HepG2 (cell line): ENCODE measurements around the gene NUP133. TPM values are rescaled to one million over a fixed set of nuclear protein-coding genes. Genes with fewer than 3 reads are reported as not detected.

Experiments used
- FOXO1 ChIP-seq: sonication (generic); formaldehyde crosslinking; IDR thresholded peaks from 2 replicates; pipeline ENCODE4 v1.4.0; 2020; ENCODE audit warnings: missing genetic modification reagents
- JUND ChIP-seq: sonication (generic); formaldehyde crosslinking; IDR thresholded peaks from 2 replicates; pipeline ENCODE4 v1.8.0; 2022; ENCODE audit warnings: mild to moderate bottlenecking, missing genetic modification reagents
- LBX2 ChIP-seq: sonication (generic); formaldehyde crosslinking; IDR thresholded peaks from 2 replicates; pipeline ENCODE4 v1.5.0; 2020; ENCODE audit warnings: missing genetic modification reagents, mild to moderate bottlenecking, borderline replicate concordance
- RBFOX2 ChIP-seq: fragments of 200-400 bp; formaldehyde crosslinking; IDR thresholded peaks from 2 replicates; pipeline ENCODE4 v1.6.1; 2017; ENCODE audit warnings: low read depth, mild to moderate bottlenecking, low read length
- SIN3B ChIP-seq: fragments of 150-350 bp; IDR thresholded peaks from 2 replicates; pipeline ENCODE4 v1.6.1; 2014; ENCODE audit warnings: low read length
- SMAD3 ChIP-seq: sonication (generic); formaldehyde crosslinking; IDR thresholded peaks from 2 replicates; pipeline ENCODE4 v1.4.0; 2020; ENCODE audit warnings: missing genetic modification reagents
- SUZ12 ChIP-seq: fragments of 150-350 bp; IDR thresholded peaks from 2 replicates; pipeline ENCODE4 v1.6.1; 2014; ENCODE audit warnings: low read depth, low read length
- TARDBP ChIP-seq: sonication (generic); formaldehyde crosslinking; IDR thresholded peaks from 2 replicates; pipeline ENCODE4 v1.8.0; 2022; ENCODE audit warnings: mild to moderate bottlenecking, missing genetic modification reagents
- TMF1 ChIP-seq: sonication (generic); formaldehyde crosslinking; IDR thresholded peaks from 2 replicates; pipeline ENCODE4 v1.8.1; 2022; ENCODE audit warnings: low read depth, missing genetic modification reagents
- ZBTB20 ChIP-seq: sonication (generic); formaldehyde crosslinking; IDR thresholded peaks from 2 replicates; pipeline ENCODE4 v1.8.1; 2023; ENCODE audit warnings: missing genetic modification reagents, low read depth, mild to moderate bottlenecking, borderline replicate concordance
- ZBTB38 ChIP-seq: sonication (generic); formaldehyde crosslinking; IDR thresholded peaks from 2 replicates; pipeline ENCODE4 v1.5.1; 2020; ENCODE audit warnings: mild to moderate bottlenecking, missing genetic modification reagents
- ZBTB7B ChIP-seq: sonication (generic); formaldehyde crosslinking; IDR thresholded peaks from 2 replicates; pipeline ENCODE4 v1.4.0; 2020; ENCODE audit warnings: missing genetic modification reagents
- ZC3H13 ChIP-seq: sonication (generic); formaldehyde crosslinking; IDR thresholded peaks from 2 replicates; pipeline ENCODE4 v1.8.1; 2023; ENCODE audit warnings: mild to moderate bottlenecking, missing genetic modification reagents, moderate library complexity
- ZFP41 ChIP-seq: sonication (generic); formaldehyde crosslinking; IDR thresholded peaks from 2 replicates; pipeline ENCODE4 v1.4.0; 2020; ENCODE audit warnings: mild to moderate bottlenecking, missing genetic modification reagents, borderline replicate concordance
- ZNF124 ChIP-seq: sonication (generic); formaldehyde crosslinking; IDR thresholded peaks from 2 replicates; pipeline ENCODE4 v1.4.0; 2020; ENCODE audit warnings: missing genetic modification reagents
- ZNF17 ChIP-seq: sonication (generic); formaldehyde crosslinking; IDR thresholded peaks from 2 replicates; pipeline ENCODE4 v1.5.0; 2020; ENCODE audit warnings: mild to moderate bottlenecking, missing genetic modification reagents
- ZNF263 ChIP-seq: sonication (generic); formaldehyde crosslinking; IDR thresholded peaks from 2 replicates; pipeline ENCODE4 v1.4.0; 2020; ENCODE audit warnings: missing genetic modification reagents
- ZNF382 ChIP-seq: sonication (generic); formaldehyde crosslinking; IDR thresholded peaks from 2 replicates; pipeline ENCODE4 v1.5.0; 2020; ENCODE audit warnings: missing genetic modification reagents, mild to moderate bottlenecking, borderline replicate concordance
- ZNF839 ChIP-seq: sonication (generic); formaldehyde crosslinking; IDR thresholded peaks from 2 replicates; pipeline ENCODE4 v1.4.0; 2020; ENCODE audit warnings: missing genetic modification reagents, mild to moderate bottlenecking, borderline replicate concordance
- ZSCAN22 ChIP-seq: sonication (generic); formaldehyde crosslinking; IDR thresholded peaks from 2 replicates; pipeline ENCODE4 v1.4.0; 2020; ENCODE audit warnings: mild to moderate bottlenecking, missing genetic modification reagents
- ZSCAN5A ChIP-seq: sonication (generic); formaldehyde crosslinking; IDR thresholded peaks from 2 replicates; pipeline ENCODE4 v1.8.0; 2022; ENCODE audit warnings: mild to moderate bottlenecking, missing genetic modification reagents, borderline replicate concordance
- polyA plus RNA-seq, 8 experiments: library from polyadenylated mRNA; depleted of rRNA in 3 of 8; stranded (reverse) in 7 of 8; unstranded in 1 of 8; fragments of >200 nt; fragmentation: Illumina TruSeq in 4 of 8; extraction: Trizol in 4 of 8; gene quantifications; 2 replicates each; pipeline versions ENCODE4 v1.2.1 to v1.2.3, GENCODE V29; 2011 to 2016; ENCODE audit warnings: low read depth in 4 of 8, missing spikeins in 1 of 8, mixed read lengths in 1 of 8; ENCODE audit not compliant: insufficient read depth in 1 of 8
- total RNA-seq, 5 experiments: library from RNA; depleted of rRNA; stranded (reverse); fragments of >200 nt; fragmentation: Illumina TruSeq; extraction: Trizol; gene quantifications; 2 replicates each; pipeline ENCODE4 v1.2.3, GENCODE V29; 2016; ENCODE audit warnings: low read depth in 1 of 5
- TF ChIP-seq, protein P1 (sequence below): sonication (generic); formaldehyde crosslinking; IDR thresholded peaks from 2 replicates; pipeline ENCODE4 v1.5.0; 2020; ENCODE audit warnings: missing genetic modification reagents
- TF ChIP-seq, protein P2 (sequence below): sonication (generic); formaldehyde crosslinking; IDR thresholded peaks from 2 replicates; pipeline ENCODE4 v1.4.0; 2020; ENCODE audit warnings: mild to moderate bottlenecking, low read depth, missing genetic modification reagents
- TF ChIP-seq, protein P3 (sequence below): sonication (generic); formaldehyde crosslinking; IDR thresholded peaks from 2 replicates; pipeline ENCODE4 v1.8.0; 2023; ENCODE audit warnings: mild to moderate bottlenecking, missing genetic modification reagents

The NUP133 gene
- total and polyA plus RNA-seq, 2 of the 13 experiments (the other 11 are each of a cell fraction or from before 2014, with no cell fraction given) = 17.7 to 45.6 TPM

GRCh38 chr1:229430761-229431283, 77.3 kb downstream of the NUP133 start (continued):
- TF ChIP-seq, protein P1, sequence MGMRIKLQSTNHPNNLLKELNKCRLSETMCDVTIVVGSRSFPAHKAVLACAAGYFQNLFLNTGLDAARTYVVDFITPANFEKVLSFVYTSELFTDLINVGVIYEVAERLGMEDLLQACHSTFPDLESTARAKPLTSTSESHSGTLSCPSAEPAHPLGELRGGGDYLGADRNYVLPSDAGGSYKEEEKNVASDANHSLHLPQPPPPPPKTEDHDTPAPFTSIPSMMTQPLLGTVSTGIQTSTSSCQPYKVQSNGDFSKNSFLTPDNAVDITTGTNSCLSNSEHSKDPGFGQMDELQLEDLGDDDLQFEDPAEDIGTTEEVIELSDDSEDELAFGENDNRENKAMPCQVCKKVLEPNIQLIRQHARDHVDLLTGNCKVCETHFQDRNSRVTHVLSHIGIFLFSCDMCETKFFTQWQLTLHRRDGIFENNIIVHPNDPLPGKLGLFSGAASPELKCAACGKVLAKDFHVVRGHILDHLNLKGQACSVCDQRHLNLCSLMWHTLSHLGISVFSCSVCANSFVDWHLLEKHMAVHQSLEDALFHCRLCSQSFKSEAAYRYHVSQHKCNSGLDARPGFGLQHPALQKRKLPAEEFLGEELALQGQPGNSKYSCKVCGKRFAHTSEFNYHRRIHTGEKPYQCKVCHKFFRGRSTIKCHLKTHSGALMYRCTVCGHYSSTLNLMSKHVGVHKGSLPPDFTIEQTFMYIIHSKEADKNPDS (CRISPR knock-in tag) = no peak
- TF ChIP-seq ZNF17 (CRISPR knock-in tag) (no peak), SUZ12 (no peak), SMAD3 (0 out of 2 replicates have a peak, but pooled peaks have one; percentile 41), ZSCAN5A (no peak), ZNF839 (no peak), LBX2 (no peak), ZBTB38 (peak; percentile 30; the same call in 1 of the 2 replicates), JUND (no peak), TMF1 (no peak), ZC3H13 (CRISPR knock-in tag) (no peak), ZBTB7B (CRISPR knock-in tag) (peak; percentile 59; the same call in 1 of the 2 replicates), ZNF124 (CRISPR knock-in tag) (no peak), ZFP41 (CRISPR knock-in tag) (no peak), TARDBP (CRISPR knock-in tag) (no peak), ZNF382 (CRISPR knock-in tag) (no peak), FOXO1 (no peak), ZNF263 (no peak), RBFOX2 (no peak), SIN3B (no peak), ZSCAN22 (CRISPR knock-in tag) (no peak), ZBTB20 (CRISPR knock-in tag) (peak; percentile 38; the same call in 1 of the 2 replicates)
- TF ChIP-seq, protein P2, sequence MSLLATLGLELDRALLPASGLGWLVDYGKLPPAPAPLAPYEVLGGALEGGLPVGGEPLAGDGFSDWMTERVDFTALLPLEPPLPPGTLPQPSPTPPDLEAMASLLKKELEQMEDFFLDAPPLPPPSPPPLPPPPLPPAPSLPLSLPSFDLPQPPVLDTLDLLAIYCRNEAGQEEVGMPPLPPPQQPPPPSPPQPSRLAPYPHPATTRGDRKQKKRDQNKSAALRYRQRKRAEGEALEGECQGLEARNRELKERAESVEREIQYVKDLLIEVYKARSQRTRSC (CRISPR knock-in tag) = no peak
- TF ChIP-seq, protein P3, sequence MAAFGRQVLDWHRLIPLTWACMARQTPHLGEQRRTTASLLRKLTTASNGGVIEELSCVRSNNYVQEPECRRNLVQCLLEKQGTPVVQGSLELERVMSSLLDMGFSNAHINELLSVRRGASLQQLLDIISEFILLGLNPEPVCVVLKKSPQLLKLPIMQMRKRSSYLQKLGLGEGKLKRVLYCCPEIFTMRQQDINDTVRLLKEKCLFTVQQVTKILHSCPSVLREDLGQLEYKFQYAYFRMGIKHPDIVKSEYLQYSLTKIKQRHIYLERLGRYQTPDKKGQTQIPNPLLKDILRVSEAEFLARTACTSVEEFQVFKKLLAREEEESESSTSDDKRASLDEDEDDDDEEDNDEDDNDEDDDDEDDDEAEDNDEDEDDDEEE (CRISPR knock-in tag) = no peak
